ENCODE data around the gene STBD1. TPM values are rescaled to one million over a fixed set of nuclear protein-coding genes. Genes with fewer than 3 reads are reported as not detected.

The STBD1 gene
- total RNA-seq (1 to 10 TPM in 3 of 5 donors, under 1 TPM in 2; 0.26 to 2.2 (median 1.0) TPM), total RNA-seq (0 to 0.88 (median 0.10) reads per million in 29 experiments)
- total RNA-seq (2013) = 1.8 TPM

DNA sequence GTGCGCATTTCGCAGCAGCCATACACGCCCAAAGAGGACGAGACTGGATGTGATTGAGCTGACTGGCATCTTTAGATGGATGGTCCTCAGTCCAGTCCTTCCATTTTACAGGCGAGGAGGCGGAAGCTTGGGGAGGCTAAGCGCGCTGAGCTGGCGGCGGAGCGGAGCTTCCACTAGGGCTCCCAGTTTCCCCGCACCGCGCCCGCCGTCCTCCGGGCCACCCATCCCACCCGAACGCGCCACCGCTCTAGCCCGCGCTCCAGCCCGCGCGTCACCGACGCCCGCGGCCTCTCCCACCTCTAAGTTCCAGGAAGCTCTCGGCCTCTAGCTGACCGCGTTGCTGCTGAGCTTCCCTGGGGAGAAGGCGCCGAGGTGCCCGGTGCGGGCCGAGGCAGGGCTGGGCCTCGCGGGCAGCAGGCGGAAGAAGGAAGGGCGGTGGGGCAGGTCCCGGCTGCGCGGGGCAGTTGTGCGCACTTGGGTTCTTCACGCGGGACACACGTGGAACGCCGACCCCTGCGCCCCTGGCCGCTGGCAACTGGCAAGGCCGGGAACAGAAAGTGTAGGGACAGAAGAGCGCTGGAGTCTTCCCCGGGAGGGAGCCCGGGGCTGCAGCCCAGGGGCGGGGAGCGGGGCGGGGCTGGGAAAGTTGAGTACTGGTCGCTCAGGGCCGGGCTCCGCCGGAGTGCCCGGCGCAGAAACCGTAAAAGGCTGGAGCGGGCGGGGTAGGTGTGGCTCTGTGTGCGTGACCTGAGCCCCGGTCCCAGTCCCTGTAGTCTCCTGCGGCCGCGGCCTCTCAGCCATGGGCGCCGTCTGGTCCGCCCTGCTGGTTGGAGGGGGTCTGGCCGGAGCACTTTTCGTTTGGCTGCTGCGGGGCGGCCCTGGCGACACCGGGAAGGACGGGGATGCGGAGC, at the start of gene STBD1:
TSS of gene STBD1 (plus strand) at position 763 of the 911 bp plus-strand sequence. CDS start at position 800, 37 bp downstream.
- 1% methylated on average over 85 of the region's 85 CpGs for WGBS (ENCODE audit: insufficient coverage)
- Histone ChIP-seq H3K9me3 (no peaks in the 10 kb centered on the region), H3K4me1 (ENCODE audit: control insufficient read depth in 1 of 2, extremely low read depth in 1 of 2, insufficient read depth in 2 of 2, low read length in 2 of 2) (peaks cover 18 to 36% of the 10 kb centered on the region in 2 experiments), H3K27ac (ENCODE audit: low read length) (no peak within 1 kb of the TSS), H3K36me3 (ENCODE audit: control insufficient read depth in 2 of 2, extremely low read depth in 1 of 2, insufficient read depth in 1 of 2, low read length in 1 of 2) (no peaks in the 10 kb centered on the region), H3K27me3 (replicated peaks in 1 of 2; ENCODE audit: control insufficient read depth in 2 of 2, extremely low read depth in 1 of 2, insufficient read depth in 2 of 2, low read length in 1 of 2) (peaks cover 0 to 8% of the 10 kb centered on the region in 2 experiments), H3K4me3 (ENCODE audit: control insufficient read depth in 1 of 2, extremely low read depth in 1 of 2, low read length in 1 of 2) (peak within 1 kb of the TSS; percentile 81 to 91)
- ChIA-PET POLR2A (interaction anchor here in 1 of 2 donors (0.7 kb wide), 1 partner anchor 234 kb away, joined by 4 read pairs; no protein-coding TSS in a partner anchor), CTCF (interaction anchor here in 1 of 2 donors (1.2 to 2.0 kb wide), 2 partner anchors 71 to 126 kb away, joined by 3 to 8 read pairs; no protein-coding TSS in a partner anchor)
- H3K27me3 Mint-ChIP-seq = peaks cover 0 to 3% of the 10 kb centered on the region in 2 donors
- H3K4me3 Mint-ChIP-seq = peak within 1 kb of the TSS; percentile 74 to 87 (median 74)
- no peaks in the 10 kb centered on the region for H3K36me3 Mint-ChIP-seq
- H3K4me1 Mint-ChIP-seq = peaks cover 22 to 44% (median 32%) of the 10 kb centered on the region in 3 donors
- H3K27ac Mint-ChIP-seq = peak within 1 kb of the TSS; percentile 56 to 77
- peak in 13 of 35 experiments; percentile 5 to 45 (median 17) for DNase-seq
- peak; percentile 46 to 54 (median 54) for ATAC-seq (replicated peaks in 1 of 4)
- H3K9me3 Mint-ChIP-seq = no peaks in the 10 kb centered on the region

DNA sequence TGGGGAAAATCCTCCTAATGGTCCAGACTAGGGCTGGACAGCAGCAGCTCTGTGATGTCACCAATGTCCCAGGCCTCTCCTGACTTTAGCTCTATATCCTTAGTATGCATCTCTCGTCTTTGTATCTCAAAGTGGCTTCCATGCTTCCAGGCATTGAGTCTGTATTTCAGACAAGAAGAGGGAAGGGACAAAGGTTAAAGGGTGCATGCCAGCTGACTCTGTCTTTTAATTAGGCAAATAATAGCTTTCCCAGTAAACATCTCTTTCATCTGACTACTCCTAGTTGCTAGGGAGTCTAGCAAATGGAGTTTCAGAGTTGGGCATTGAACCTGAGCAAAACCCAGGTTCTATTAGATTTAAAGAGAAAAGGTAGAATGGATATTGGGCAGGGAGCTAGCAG, 49.6 kb upstream of the STBD1 start:
- whole genome bisulfite sequencing (ENCODE audit: insufficient coverage) = no CpG with 5 or more reads among the region's 1 CpG
- H3K36me3 ChIP-seq (ENCODE audit: control insufficient read depth in 2 of 2, extremely low read depth in 1 of 2, insufficient read depth in 1 of 2, low read length in 1 of 2) = no peaks in the 10 kb centered on the region
- no peak overlapping the region for H3K4me3 ChIP-seq (ENCODE audit: control insufficient read depth in 1 of 2, extremely low read depth in 1 of 2, low read length in 1 of 2)
- no peaks in the 10 kb centered on the region for H3K36me3 Mint-ChIP-seq
- POLR2A ChIA-PET = no interaction called here
- no peaks in the 10 kb centered on the region for H3K4me1 Mint-ChIP-seq
- H3K27me3 ChIP-seq (replicated peaks in 1 of 2; ENCODE audit: control insufficient read depth in 2 of 2, extremely low read depth in 1 of 2, insufficient read depth in 2 of 2, low read length in 1 of 2) = peaks cover 0 to 12% of the 10 kb centered on the region in 2 experiments
- peaks cover 0 to 2% of the 10 kb centered on the region in 2 experiments for H3K4me1 ChIP-seq (ENCODE audit: control insufficient read depth in 1 of 2, extremely low read depth in 1 of 2, insufficient read depth in 2 of 2, low read length in 2 of 2)
- H3K27ac Mint-ChIP-seq = no peak overlapping the region
- no peak overlapping the region for H3K27ac ChIP-seq (ENCODE audit: low read length)
- H3K4me3 Mint-ChIP-seq = no peak overlapping the region
- H3K9me3 ChIP-seq = no peaks in the 10 kb centered on the region
- no peak for ATAC-seq (replicated peaks in 1 of 4)
- CTCF ChIA-PET = interaction anchor here in 1 of 2 donors (0.5 kb wide), 1 partner anchor 118 kb away, joined by 3 read pairs; no protein-coding TSS in a partner anchor
- no peak for DNase-seq
- no peaks in the 10 kb centered on the region for H3K9me3 Mint-ChIP-seq
- H3K27me3 Mint-ChIP-seq = peaks cover 37 to 38% of the 10 kb centered on the region in 2 donors

DNA sequence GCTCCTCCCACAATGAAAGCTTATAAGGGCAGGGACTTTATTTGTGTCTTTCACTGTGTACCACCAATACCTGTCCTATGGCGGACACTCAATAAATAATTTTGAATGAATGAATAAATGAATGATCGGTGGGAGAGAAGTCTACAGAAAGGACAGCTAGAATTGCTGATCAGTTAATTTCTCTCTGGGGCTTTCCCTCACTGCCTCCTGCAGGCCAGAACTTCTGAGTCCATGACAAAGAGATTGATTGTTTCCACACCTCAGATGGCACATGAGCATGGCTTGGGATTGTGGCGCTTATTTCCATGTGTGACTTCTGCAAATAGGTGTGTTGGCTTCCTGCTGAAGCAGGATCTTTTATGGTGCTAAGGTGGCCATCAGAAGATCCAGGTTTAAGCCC, 48.7 kb upstream of the STBD1 start:
- 100% methylated on average over 3 of the region's 3 CpGs for WGBS (ENCODE audit: insufficient coverage)

DNA sequence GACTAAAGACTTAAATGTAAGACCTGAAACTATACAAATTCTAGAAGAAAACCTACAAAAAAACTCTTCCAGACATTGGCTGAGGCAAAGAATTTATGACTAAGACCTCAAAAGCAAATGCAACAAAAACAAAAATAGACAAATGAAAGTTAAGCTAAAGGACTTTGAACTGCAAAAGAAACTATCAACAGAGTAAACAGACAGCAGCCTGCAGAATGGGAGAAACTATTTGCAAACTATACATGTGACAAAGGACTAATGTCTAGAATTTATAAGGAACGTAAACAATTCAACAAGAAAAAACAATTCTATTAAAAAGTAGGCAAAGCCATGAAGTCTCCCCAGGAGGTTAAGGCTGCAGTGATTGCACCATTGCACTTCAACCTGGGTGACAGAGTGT, 46.0 kb upstream of the STBD1 start:
- Histone ChIP-seq H3K36me3 (ENCODE audit: control insufficient read depth in 2 of 2, extremely low read depth in 1 of 2, insufficient read depth in 1 of 2, low read length in 1 of 2) (no peaks in the 10 kb centered on the region), H3K9me3 (no peaks in the 10 kb centered on the region), H3K27me3 (replicated peaks in 1 of 2; ENCODE audit: control insufficient read depth in 2 of 2, extremely low read depth in 1 of 2, insufficient read depth in 2 of 2, low read length in 1 of 2) (peaks cover 0 to 6% of the 10 kb centered on the region in 2 experiments), H3K27ac (ENCODE audit: low read length) (no peak overlapping the region), H3K4me3 (ENCODE audit: control insufficient read depth in 1 of 2, extremely low read depth in 1 of 2, low read length in 1 of 2) (no peak overlapping the region), H3K4me1 (ENCODE audit: control insufficient read depth in 1 of 2, extremely low read depth in 1 of 2, insufficient read depth in 2 of 2, low read length in 2 of 2) (no peaks in the 10 kb centered on the region)
- H3K4me1 Mint-ChIP-seq = no peaks in the 10 kb centered on the region
- no peak overlapping the region for H3K27ac Mint-ChIP-seq
- no peaks in the 10 kb centered on the region for H3K36me3 Mint-ChIP-seq
- H3K4me3 Mint-ChIP-seq = no peak overlapping the region
- no CpG with 5 or more reads among the region's 1 CpG for WGBS (ENCODE audit: insufficient coverage)
- no peaks in the 10 kb centered on the region for H3K9me3 Mint-ChIP-seq
- H3K27me3 Mint-ChIP-seq = peaks cover 11 to 16% of the 10 kb centered on the region in 2 donors
- DNase-seq (no peak), ATAC-seq (replicated peaks in 1 of 4) (no peak)
- CTCF ChIA-PET = no interaction called here
- POLR2A ChIA-PET = no interaction called here

More for the DNA sequence above, 48.7 kb upstream of the STBD1 start:
- Mint-ChIP-seq H3K4me3 (no peak overlapping the region), H3K27ac (no peak overlapping the region), H3K36me3 (no peaks in the 10 kb centered on the region), H3K27me3 (peaks cover 30 to 35% of the 10 kb centered on the region in 2 donors), H3K4me1 (no peaks in the 10 kb centered on the region), H3K9me3 (no peaks in the 10 kb centered on the region)
- POLR2A ChIA-PET = no interaction called here
- no peak for ATAC-seq (replicated peaks in 1 of 4)
- CTCF ChIA-PET = interaction anchor here in 1 of 2 donors (0.5 to 0.6 kb wide), 2 partner anchors 117 to 818 kb away, joined by 3 read pairs; no protein-coding TSS in a partner anchor
- H3K27ac ChIP-seq (ENCODE audit: low read length) = no peak overlapping the region
- no peak overlapping the region for H3K4me3 ChIP-seq (ENCODE audit: control insufficient read depth in 1 of 2, extremely low read depth in 1 of 2, low read length in 1 of 2)
- no peaks in the 10 kb centered on the region for H3K4me1 ChIP-seq (ENCODE audit: control insufficient read depth in 1 of 2, extremely low read depth in 1 of 2, insufficient read depth in 2 of 2, low read length in 2 of 2)
- no peak for DNase-seq
- H3K9me3 ChIP-seq = no peaks in the 10 kb centered on the region
- peaks cover 0 to 9% of the 10 kb centered on the region in 2 experiments for H3K27me3 ChIP-seq (replicated peaks in 1 of 2; ENCODE audit: control insufficient read depth in 2 of 2, extremely low read depth in 1 of 2, insufficient read depth in 2 of 2, low read length in 1 of 2)
- H3K36me3 ChIP-seq (ENCODE audit: control insufficient read depth in 2 of 2, extremely low read depth in 1 of 2, insufficient read depth in 1 of 2, low read length in 1 of 2) = no peaks in the 10 kb centered on the region

DNA sequence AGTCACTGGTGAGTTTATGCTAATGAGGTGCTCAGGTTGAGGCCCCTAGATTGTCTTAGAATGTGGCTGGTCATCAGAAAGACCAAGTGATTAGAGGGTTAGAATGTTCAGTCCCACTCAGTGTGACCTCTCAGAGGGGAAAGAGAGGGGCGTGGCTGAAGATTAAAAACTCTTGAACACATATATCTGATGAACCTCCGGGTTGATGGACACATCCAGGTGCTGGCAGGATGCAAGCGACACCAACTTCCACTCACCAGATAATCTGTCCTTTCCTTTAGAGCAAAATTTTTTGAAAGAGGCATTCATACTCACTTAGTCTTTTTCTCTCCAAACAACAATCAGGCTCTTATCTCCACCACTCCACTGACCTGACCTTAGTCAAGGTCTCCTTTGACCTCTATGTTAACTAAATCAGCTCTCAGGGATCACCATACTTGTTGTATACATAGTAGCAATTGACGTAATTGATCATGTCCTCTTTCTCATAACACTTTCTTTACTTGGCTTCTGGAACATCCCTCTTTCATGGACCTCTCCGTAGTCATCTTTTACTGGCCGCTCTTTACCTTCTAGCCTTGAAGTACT, 40.8 kb upstream of the STBD1 start:
- Mint-ChIP-seq H3K36me3 (no peaks in the 10 kb centered on the region), H3K9me3 (no peaks in the 10 kb centered on the region), H3K4me3 (no peak overlapping the region), H3K27ac (no peak overlapping the region), H3K27me3 (peaks cover 0 to 2% of the 10 kb centered on the region in 2 donors), H3K4me1 (no peaks in the 10 kb centered on the region)
- Histone ChIP-seq H3K4me1 (ENCODE audit: control insufficient read depth in 1 of 2, extremely low read depth in 1 of 2, insufficient read depth in 2 of 2, low read length in 2 of 2) (no peaks in the 10 kb centered on the region), H3K27me3 (replicated peaks in 1 of 2; ENCODE audit: control insufficient read depth in 2 of 2, extremely low read depth in 1 of 2, insufficient read depth in 2 of 2, low read length in 1 of 2) (no peaks in the 10 kb centered on the region), H3K9me3 (no peaks in the 10 kb centered on the region), H3K27ac (ENCODE audit: low read length) (no peak overlapping the region), H3K36me3 (ENCODE audit: control insufficient read depth in 2 of 2, extremely low read depth in 1 of 2, insufficient read depth in 1 of 2, low read length in 1 of 2) (no peaks in the 10 kb centered on the region), H3K4me3 (ENCODE audit: control insufficient read depth in 1 of 2, extremely low read depth in 1 of 2, low read length in 1 of 2) (no peak overlapping the region)
- WGBS (ENCODE audit: insufficient coverage) = no CpG with 5 or more reads among the region's 6 CpGs
- DNase-seq (no peak), ATAC-seq (replicated peaks in 1 of 4) (no peak)
- POLR2A ChIA-PET = no interaction called here
- CTCF ChIA-PET = no interaction called here

DNA sequence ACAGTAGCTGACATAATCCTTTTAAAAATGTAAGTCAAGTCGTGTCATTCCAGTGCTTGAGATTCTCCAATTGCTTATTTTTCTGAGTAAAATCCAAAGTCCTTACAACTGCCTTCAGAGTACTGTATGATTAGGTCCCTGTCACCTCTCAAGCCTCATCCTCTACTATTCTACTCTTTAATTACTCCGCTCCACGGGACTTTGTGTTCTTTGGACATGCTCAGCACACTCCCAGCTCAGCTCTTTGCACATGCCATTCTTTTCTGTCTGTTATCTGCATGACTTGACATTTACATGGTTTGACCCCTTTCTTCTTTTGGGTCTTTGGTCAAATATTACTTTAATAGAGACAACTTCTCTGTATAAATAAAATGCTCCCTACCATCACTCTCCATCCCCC, 39.9 kb upstream of the STBD1 start:
- no peaks in the 10 kb centered on the region for H3K27me3 ChIP-seq (replicated peaks in 1 of 2; ENCODE audit: control insufficient read depth in 2 of 2, extremely low read depth in 1 of 2, insufficient read depth in 2 of 2, low read length in 1 of 2)
- no peak for DNase-seq
- no peak overlapping the region for H3K27ac Mint-ChIP-seq
- no peaks in the 10 kb centered on the region for H3K36me3 ChIP-seq (ENCODE audit: control insufficient read depth in 2 of 2, extremely low read depth in 1 of 2, insufficient read depth in 1 of 2, low read length in 1 of 2)
- H3K27me3 Mint-ChIP-seq = no peaks in the 10 kb centered on the region
- no peak for ATAC-seq (replicated peaks in 1 of 4)
- WGBS (ENCODE audit: insufficient coverage) = 80% methylated on average over 1 of the region's 3 CpGs
- H3K27ac ChIP-seq (ENCODE audit: low read length) = no peak overlapping the region
- no peak overlapping the region for H3K4me3 ChIP-seq (ENCODE audit: control insufficient read depth in 1 of 2, extremely low read depth in 1 of 2, low read length in 1 of 2)
- no peaks in the 10 kb centered on the region for H3K4me1 ChIP-seq (ENCODE audit: control insufficient read depth in 1 of 2, extremely low read depth in 1 of 2, insufficient read depth in 2 of 2, low read length in 2 of 2)
- H3K4me1 Mint-ChIP-seq = no peaks in the 10 kb centered on the region
- ChIA-PET CTCF (no interaction called here), POLR2A (no interaction called here)
- H3K36me3 Mint-ChIP-seq = no peaks in the 10 kb centered on the region
- H3K4me3 Mint-ChIP-seq = no peak overlapping the region
- H3K9me3 Mint-ChIP-seq = no peaks in the 10 kb centered on the region
- H3K9me3 ChIP-seq = no peaks in the 10 kb centered on the region
